ENCODE measurements around the gene CHCHD3.
"Not testable (repeated sequence)": the region's sequence is repeated elsewhere in the genome, so short reads cannot be mapped to it uniquely, and the experiment has no call there.

The CHCHD3 gene

DNA sequence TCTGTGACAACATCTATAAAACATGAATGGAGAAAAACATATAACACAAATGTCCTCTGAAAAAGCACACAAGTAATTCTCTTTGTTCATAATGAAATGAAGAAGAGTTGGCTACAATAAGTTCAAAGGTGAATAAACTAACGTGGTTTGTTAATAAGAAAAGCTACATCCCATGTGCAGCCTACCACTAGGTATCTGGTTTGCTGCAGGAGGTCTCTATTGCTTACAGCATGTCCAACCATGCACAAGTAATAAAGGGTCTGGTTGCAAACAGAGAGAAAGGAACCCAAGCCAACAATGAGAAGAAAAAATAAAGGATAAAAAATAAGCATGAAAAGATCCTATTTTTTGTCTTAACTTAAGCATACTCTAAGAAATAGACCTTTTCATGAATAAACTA is 139.2 kb downstream of the CHCHD3 start:
- no peak for DNase-seq

DNA sequence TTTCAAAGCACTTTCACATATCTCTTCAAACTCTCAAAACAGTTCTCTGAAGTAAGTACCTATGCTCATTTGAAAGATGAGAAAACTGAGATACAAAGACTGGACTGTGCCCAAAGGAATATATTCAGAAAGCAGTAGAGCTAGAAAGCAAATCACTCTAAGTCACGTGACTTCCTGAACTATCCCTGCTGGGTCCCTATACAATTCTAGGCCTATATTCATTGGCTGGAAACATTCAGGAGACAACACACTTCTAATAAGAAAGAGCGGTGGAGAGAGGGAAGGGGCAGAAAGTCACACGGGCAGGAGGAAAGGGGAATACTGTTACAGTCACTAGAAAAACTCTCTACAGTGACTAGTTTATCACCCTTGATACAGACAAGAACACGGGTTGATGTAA is 140.0 kb downstream of the CHCHD3 start:
- no peak for DNase-seq

DNA sequence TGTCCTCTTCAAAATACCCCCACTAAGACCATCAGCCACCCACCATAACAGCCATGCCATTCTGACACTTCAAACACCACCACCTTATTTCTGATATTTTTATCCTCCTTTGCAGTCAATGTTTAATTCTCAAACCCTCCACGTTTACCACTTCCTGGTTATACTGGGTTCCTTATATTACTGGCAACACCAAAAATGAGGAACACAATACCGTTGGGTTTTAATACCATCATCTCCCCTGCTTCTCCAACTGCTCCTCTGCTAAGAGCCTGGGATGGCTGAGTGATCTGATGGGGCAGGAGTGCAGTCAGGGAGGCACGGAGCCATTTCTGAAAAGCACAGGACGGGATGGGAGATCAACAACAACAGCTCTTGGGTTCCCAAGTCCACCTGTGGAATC is 140.5 kb downstream of the CHCHD3 start:
- DNase-seq: no peak

DNA sequence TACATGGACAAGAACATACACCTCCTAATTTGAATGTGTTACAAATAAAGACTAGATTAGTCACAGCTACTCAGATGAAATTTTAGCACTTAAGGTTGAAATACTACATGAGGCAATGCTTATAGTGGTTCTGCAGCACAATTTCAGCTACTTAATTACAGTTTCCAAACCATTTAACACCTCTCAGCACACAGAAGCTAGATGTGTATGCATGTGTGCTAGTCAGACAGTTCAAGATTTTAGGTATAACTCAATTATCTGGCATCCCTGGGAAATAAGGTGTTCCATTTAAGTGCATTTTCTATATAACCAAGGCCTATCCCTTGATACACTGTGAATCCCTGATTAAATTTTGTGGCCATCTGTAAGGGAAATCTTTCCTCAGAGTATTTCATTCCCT is 141.8 kb downstream of the CHCHD3 start:
- DNase-seq: no peak

DNA sequence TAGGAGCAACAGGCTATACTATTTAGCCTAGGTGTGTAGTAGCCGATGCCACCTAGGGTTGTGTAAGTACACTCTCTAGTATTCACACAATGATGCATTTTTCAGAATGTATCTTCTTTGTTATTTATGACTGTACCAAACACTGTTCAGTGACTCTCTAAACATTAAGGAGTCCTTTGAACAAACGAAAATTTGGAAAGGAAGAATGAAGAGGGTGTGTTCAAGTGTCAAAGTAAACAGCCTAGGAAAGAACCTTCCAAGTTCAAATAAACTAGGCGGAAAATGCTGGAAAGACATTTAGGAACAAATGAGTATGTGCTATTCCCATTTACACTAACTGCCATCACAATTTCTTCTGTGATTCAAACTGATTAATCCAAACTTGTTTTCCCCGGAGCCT is 142.4 kb downstream of the CHCHD3 start:
- DNase-seq: no peak

DNA sequence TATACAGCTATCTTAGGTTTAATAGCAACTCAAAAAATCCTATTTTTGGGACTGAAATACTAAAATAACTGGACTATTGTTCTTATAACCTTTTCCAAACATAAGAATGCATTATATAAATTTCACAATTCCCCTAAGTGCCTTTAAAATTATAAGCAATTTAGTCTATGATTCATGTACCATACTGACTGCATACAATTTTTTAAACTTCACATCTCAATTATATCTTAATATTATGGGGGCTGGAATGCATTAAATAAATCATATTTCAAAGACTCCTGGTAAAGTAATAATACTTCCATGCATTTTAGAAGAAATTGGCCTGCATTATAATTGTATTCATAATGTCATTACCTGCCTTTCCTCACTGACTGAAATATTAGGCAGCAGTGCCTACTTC is 144.6 kb downstream of the CHCHD3 start:
- DNase-seq: no peak

DNA sequence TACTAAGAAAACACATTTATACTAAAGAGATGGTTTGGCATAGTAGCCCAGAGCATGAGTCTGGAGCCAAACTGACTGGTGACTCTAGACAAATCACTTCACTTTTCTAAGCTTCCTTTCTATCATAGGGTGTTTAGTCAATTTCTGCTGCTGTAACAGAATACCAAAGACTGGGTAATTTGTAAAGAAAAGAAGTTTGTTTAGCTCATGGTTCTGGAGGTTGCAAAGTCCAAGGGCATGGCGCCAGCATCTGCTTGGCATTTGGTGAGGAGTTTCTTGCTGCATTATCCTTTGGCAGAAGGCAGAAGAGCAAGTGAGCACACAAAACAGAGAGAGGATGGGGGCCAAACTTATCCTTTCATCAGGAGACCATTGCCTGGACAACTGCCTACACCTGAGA is 146.3 kb downstream of the CHCHD3 start:
- no peak for DNase-seq

DNA sequence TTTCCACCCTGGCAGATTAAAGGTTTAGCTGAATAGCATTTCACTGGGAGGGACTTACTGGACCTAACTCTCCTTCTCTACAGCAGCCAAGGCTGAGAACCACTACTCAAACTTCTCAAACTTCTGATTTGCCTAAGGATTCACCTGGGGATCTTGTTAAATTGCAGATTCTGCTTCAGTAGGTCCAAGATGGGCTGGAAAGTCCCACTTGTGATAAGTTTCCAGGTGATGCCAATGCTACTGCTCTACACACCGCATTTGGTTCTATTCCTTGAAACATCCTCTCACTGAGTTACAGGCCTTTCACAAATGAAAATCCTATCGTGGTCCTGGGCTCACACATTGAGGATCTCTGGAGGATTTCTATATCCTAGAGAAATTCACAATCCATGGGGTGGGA is 147.9 kb downstream of the CHCHD3 start:
- no peak for DNase-seq

DNA sequence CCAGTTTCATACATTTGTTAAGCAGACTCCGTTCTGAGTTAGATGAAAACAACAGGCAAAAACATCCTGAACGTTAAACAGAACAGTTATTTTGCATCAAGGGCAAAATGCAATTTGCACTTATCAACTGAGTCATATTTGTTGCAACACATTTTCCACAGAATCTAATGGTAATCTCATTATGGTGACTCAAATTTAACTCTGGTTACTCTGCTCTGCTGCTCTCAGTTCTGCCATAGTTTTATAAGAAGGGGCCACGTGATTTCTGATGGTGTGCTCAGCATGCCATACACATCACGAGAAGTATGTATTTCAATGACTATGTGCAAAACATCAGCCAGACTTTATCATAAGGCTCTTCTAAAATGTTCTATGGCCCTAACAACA is 148.8 kb downstream of the CHCHD3 start:
- DNase-seq: no peak

DNA sequence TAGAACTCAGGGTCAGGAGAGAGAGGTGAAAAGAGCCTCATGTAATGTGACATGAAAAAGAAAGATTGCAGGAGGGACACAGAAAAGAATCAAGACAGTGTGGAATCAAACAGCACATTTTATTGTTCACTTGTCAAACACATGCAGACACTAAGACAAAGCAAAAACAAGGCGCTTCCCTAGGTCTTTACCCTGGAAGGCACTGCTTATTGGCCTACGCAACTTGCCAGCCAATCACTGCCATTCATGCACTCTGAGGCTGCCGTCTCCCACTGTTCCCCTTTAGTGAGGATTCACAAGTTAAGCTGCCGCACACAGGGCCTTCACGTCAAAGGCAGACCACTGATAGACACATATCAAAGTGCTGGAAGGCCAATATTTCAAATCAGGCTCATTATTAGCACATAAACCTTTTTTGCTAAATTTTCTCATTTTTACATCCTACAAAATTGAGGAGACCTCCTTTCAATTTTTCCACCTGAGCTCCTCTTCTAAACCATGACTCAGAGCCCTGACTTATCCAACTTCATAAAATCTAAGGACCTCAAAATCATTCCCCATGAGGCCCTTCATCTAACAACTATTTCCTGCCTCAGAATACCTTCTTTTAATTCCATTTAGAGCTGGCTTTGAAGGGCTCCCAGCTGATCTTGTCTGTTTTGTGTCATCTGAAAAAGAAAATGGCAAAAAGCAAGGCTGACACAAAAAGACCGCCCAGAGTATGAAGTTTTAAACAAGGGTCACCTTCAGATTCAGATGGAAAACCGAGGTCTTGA is 149.4 kb downstream of the CHCHD3 start:
- no peak for DNase-seq

DNA sequence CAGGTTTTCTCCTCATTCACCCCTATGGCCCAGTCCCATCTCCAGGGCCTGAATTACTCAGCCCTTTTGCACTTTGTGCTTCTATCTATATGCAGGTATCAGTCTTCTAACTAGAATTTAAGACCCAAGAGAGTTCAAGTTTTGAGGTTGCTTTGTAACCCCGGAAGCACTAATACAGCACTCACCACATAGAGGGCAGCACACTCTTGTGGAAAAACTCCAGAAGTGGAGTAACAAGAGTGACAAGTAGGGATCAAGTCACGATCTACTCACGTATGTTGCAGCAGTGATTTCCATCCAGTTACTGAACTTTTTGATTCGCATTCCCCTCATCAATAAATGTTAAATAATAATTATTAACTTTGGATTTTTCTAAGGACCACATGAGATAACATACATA is 151.0 kb downstream of the CHCHD3 start:
- DNase-seq: no peak

DNA sequence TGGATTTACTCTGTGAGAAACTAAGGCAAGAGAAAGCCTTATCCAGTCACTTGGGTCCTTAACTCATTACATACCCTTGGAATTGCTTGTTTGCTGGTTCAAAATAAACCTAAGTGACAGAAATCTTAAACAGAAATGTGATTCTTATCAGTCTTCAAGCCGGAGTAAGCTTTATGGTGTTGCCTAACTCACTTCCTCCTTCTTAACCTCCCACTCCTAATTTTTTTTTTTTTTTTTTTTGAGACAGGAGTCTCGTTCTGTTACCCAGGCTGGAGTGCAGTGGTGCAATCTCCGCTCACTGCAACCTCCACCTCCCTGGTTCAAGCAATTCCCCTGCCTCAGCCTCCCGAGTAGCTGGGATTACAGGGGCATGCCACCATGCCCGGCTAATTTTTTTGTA is 151.9 kb downstream of the CHCHD3 start:
- not testable (repeated sequence) for DNase-seq

DNA sequence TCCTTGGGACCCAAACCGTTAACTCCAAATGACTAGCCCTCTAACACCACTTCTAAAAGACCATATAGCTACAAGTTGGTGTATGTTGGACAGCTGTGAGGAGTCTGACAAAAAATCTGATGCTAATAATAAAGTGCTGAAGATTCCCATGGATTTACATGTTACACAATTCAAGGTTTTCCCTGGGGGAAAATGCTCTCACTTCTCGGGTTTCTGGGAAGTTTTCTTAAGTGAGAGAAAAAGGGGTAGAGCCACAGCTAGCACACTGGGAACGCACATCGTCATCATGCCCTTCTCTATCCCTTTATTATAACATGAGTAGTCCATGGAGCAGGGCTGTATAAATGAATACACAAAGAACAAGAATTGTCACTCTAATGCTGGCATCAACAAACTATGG is 162.1 kb downstream of the CHCHD3 start:
- DNase-seq: no peak

DNA sequence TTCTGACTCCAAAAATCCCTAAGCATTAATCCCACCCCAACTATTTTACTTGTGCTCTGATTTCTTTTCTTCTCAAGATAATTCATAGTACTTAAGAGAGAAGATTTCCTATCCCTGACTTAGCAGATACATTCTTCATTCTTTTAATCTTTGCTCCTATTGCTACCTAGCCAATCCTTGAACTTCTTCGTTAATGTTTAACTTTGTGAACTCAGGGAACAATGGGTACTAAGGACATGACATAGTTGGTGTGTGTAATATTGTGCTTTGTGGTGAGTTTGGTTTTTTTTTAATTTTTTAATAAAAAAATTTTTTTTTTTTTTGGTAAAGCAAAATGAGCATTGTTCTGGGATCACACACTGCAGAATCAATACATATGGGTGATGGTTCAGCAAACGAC is 166.2 kb downstream of the CHCHD3 start:
- no peak for DNase-seq

DNA sequence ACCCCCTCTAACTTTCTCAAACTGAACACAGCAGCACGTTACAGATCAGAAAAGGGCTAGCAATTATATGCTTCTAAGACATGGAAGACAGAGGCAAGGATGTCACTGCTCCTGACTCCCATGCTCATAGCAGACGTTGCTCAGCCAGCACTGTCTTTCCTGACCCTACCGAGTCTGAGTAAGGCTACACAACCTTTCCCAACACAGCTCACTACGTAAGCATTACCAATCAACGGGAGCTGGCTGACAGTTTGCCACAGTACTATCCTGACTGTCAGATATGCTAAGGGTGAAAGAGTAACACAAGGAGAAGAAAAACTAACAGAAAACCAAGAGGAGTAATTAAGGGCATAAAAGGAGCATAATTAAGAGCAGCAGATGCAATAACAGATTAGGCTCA is 171.2 kb downstream of the CHCHD3 start:
- no peak for DNase-seq

DNA sequence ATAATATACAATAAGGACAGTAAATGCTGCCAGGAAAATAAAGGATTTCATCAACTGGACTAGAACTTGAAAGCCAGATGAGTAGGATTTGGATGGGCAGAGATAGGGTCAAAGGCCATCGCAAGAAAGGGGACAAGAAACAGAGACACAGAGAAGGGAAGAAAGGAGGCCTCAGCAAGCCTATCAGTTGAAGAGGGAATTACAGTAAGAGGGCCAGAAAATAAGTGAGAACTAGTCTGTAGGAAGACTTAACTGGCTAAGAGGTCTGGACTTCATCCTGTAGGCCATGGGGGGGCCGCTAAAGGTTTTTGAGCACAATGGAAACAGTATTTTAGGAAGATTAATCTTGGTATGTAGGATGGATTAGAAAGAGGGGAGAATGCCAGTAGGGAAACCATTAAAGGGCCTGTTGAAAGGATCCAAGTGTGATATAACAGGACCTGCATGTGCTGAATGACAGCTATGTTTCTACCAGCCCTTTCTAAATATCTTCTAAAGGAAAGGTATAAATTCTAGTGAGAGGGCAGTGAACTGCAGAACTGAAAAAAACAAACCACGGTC is 174.4 kb downstream of the CHCHD3 start:
- no peak for DNase-seq

DNA sequence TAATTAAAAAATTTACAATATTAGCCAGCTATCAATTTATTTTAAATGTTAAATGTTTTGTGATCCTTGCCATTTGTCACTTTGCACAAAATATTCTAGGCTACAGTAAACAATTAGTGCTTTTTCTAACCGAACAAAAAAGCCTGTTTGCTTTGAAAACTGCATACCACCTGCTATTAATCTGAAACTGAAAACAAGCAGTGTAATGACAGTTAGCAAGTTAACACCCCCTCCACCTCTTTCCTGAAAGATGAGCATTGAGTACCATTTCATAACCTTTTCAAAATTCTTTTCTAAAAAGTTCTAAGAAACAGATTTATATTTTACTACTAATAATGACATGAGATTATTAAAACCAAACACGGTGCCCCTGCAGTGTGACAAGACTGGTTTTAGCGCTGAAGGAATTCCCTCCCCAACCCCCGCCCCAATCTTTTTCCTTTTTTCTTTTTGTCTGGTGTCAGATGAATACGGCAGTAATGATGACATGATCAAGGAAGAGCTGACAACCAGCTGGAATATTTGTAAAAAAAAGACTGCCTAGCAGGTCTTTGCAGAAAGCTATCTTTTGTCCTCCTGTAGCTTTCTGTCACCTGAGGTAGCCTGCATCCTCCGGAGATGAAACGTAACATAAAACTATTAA is 175.6 kb downstream of the CHCHD3 start:
- DNase-seq: no peak

DNA sequence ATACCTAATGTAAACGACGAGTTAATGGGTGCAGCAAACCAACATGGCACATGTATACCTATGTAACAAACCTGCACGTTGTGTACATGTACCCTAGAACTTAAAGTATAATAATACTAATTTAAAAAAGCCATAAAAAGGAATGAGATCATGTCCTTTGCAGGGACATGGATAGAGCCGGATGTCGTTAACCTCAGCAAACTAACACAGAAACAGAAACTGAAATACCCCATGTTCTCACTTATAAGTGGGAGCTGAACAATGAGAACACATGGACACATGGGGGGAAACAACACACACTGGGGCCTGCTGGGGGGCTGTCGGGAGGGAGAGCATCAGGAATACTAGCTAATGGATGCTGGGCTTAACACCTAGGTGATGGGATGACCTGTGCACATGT is 176.8 kb downstream of the CHCHD3 start:
- not testable (repeated sequence) for DNase-seq

DNA sequence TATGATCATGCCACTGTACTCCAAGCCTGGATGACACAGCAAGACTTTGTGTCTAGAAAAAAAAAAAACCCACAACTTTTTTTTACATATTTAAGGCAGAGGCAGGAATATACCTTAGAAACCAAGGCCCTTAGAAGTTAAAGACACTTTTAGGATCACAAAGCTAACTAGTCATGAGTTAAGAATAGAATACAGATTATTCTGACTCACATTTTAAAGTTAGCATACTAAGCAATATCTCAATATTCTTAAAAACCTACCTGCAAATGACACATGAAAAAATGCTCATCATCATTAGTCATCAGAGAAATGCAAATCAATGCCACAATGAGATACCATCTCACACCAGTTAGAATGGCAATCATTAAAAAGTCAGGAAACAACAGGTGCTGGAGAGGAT is 177.7 kb downstream of the CHCHD3 start:
- no peak for DNase-seq

DNA sequence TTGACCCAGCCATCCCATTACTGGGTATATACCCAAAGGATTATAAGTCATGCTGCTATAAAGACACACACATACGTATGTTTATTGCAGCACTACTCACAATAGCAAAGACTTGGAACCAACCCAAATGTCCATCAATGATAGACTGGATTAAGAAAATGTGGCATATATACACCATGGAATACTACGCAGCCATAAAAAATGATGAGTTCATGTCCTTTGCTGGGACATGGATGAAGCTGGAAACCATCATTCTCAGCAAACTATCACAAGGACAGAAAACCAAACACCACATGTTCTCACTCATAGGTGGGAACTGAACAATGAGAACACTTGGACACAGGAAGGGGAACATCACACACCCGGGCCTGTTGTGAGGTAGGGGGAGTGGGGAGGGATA is 179.6 kb downstream of the CHCHD3 start:
- DNase-seq: not testable (repeated sequence)

DNA sequence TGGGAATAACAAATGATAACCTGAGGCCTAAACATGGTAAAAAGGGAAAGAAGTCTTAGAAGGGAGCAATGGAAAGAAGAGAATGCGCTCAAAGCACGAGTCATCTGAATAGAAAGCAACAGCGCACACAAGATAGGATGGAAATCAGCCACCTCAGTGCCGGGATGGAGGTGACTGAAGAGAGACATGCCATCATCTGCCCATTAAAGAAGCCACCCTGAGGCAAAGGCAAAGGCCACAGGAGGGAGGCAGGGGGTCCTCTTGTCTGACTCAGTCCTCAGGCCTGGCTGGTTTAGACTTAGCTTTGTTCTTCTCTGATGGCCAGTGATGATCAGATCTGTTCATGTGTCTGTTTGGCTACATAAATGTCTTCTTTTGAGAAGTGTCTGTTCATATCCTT is 180.6 kb downstream of the CHCHD3 start:
- DNase-seq: no peak

DNA sequence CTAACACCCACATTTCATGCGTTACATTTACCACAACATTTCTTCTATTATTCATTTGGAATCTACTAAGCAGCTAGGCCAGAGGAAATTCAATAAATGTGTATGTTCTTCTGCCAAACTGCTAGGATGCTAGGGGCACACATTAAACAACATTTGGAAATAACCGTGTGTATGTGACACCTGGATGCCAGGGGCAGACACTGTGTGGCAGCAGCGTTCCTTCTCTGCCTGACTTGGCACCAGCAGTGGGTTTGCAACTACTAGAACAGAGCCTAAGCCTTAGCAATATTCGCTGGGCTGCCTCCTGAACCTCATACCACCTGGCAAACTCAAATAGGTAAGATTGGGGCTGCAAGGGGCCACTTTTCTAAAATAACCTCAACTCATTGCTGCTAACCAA is 182.1 kb downstream of the CHCHD3 start:
- no peak for DNase-seq

DNA sequence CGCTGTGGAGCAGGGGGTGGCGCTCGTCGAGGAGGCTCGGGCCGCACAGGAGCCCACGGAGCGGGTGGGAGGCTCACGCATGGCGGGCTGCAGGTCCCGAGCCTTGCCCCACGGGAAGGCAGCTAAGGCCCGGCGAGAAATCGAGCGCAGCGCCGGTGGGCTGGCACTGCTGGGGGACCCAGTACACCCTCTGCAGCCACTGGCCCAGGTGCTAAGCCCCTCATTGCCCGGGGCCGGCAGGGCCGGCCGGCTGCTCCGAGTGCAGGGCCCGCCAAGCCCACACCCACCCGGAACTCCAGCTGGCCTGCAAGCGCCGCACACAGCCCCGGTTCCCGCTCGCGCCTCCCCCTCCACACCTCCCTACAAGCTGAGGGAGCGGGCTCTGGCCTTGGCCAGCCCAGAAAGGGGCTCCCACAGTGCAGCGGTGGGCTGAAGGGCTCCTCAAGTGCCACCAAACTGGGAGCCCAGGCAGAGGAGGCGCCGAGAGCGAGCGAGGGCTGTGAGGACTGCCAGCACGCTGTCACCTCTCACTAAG is 183.2 kb downstream of the CHCHD3 start:
- not testable (repeated sequence) for DNase-seq

DNA sequence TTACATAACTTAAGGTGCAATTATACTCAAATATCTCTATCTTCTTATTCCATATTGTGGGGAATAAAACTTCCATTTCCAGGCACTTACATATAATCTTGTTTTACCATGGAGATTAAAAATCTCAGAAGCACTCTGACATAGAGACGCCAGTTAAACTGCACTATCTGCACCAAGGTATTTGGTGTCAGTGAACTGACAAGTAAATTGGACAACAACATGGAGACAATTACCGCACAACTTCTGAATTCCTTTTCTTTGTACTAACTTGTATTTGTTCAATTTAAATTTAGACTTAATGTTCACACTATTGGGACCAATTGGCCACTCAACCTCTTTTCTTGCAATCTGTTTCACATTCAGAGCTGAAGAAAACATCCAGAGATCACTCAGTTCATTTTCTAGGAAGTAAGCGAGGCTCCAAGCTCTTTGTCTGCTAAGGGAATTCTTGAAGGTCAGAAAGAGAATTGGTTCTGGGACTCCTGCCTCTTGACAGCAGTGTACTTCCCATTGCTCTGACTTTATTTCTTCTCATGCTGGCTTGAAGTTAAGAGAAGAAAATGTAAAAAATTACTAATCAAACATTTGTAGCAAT is 184.7 kb downstream of the CHCHD3 start:
- no peak for DNase-seq

Data from NCI-H1092 (cell line).